GM23338 (cell line): ENCODE data around the gene TMEM14A. TPM values are rescaled to one million over a fixed set of nuclear protein-coding genes. Genes with fewer than 3 reads are reported as not detected.

Experiments used
- ATAC-seq: fragments of 200-7000 bp; cut with Tn5 transposase; 3 replicates; pipeline ENCODE4 v1.9.1; 2020
- DNase-seq: peaks from one replicate; pipeline ENCODE4 v3.0.0-alpha.2; 2015; ENCODE audit warnings: low spot score
- H2AFZ ChIP-seq: fragments of 200-600 bp; sonication (generic); 2 replicates; pipeline ENCODE4 v1.8.0; 2016; ENCODE audit warnings: antibody characterized with exemption, mild to moderate bottlenecking, moderate library complexity
- H3F3A ChIP-seq: fragments of 200-600 bp; sonication (generic); replicated peaks from 2 replicates; pipeline ENCODE4 v1.8.0; 2017; ENCODE audit warnings: antibody characterized with exemption, mixed run types, low read depth
- H3K27ac ChIP-seq: fragments of 200-600 bp; sonication (generic); 2 replicates; pipeline ENCODE4 v1.6.1; 2016; ENCODE audit warnings: low read depth
- H3K27me3 ChIP-seq: fragments of 200-600 bp; sonication (generic); 2 replicates; pipeline ENCODE4 v1.8.0; 2016; ENCODE audit warnings: mild to moderate bottlenecking, mixed run types, moderate library complexity; ENCODE audit not compliant: insufficient read depth
- H3K36me3 ChIP-seq: fragments of 200-600 bp; sonication (generic); 2 replicates; pipeline ENCODE4 v1.8.0; 2016; ENCODE audit warnings: mild to moderate bottlenecking; ENCODE audit not compliant: insufficient read depth
- H3K4me1 ChIP-seq: fragments of 200-600 bp; sonication (generic); 2 replicates; pipeline ENCODE4 v1.8.0; 2016; ENCODE audit warnings: mild to moderate bottlenecking, moderate library complexity; ENCODE audit not compliant: insufficient read depth
- H3K4me2 ChIP-seq: fragments of 200-600 bp; sonication (generic); 2 replicates; pipeline ENCODE4 v1.7.1; 2017; ENCODE audit warnings: mixed run types
- H3K4me3 ChIP-seq: fragments of 200-600 bp; sonication (generic); 2 replicates; pipeline ENCODE4 v1.6.1; 2016; ENCODE audit warnings: mixed run types
- H3K79me2 ChIP-seq: fragments of 200-600 bp; sonication (generic); replicated peaks from 2 replicates; pipeline ENCODE4 v1.8.0; 2017; ENCODE audit warnings: mild to moderate bottlenecking; ENCODE audit not compliant: insufficient read depth
- H3K9me2 ChIP-seq: fragments of 200-600 bp; sonication (generic); 2 replicates; pipeline ENCODE4 v1.8.0; 2017; ENCODE audit not compliant: insufficient read depth
- H4K20me1 ChIP-seq: fragments of 200-600 bp; sonication (generic); replicated peaks from 2 replicates; pipeline ENCODE4 v1.8.0; 2017; ENCODE audit warnings: mild to moderate bottlenecking; ENCODE audit not compliant: insufficient read depth
- H3K27ac Mint-ChIP-seq: 2 replicates; pipeline ENCODE4 v1.8.0; 2020; ENCODE audit warnings: inconsistent platforms, mild to moderate bottlenecking, moderate library complexity, mixed read lengths
- H3K27me3 Mint-ChIP-seq: 3 replicates; pipeline ENCODE4 v1.8.0; 2022; ENCODE audit warnings: low read depth, mild to moderate bottlenecking, moderate library complexity, mixed read lengths, inconsistent platforms; ENCODE audit not compliant: insufficient read depth, poor library complexity
- H3K36me3 Mint-ChIP-seq: 3 replicates; pipeline ENCODE4 v1.8.0; 2021; ENCODE audit warnings: low read depth, mild to moderate bottlenecking, inconsistent platforms, moderate library complexity, mixed read lengths
- H3K4me1 Mint-ChIP-seq: 3 replicates; pipeline ENCODE4 v1.8.0; 2020; ENCODE audit warnings: mild to moderate bottlenecking, inconsistent platforms, mixed read lengths
- H3K4me3 Mint-ChIP-seq: 3 replicates; pipeline ENCODE4 v1.8.0; 2021; ENCODE audit warnings: moderate library complexity, mild to moderate bottlenecking, inconsistent platforms, mixed read lengths
- H3K9me3 Mint-ChIP-seq: 3 replicates; pipeline ENCODE4 v1.8.0; 2020; ENCODE audit warnings: moderate library complexity, mild to moderate bottlenecking, inconsistent platforms, mixed read lengths
- CREB1 ChIP-seq: fragments of 250-450 bp; sonication (Bioruptor Pico); IDR thresholded peaks from 2 replicates; pipeline ENCODE4 v1.5.0; 2020; ENCODE audit warnings: low read depth, mild to moderate bottlenecking, moderate library complexity
- EZH2 ChIP-seq: fragments of 200-600 bp; sonication (generic); IDR thresholded peaks from one replicate; pipeline ENCODE4 v1.8.0; 2017; ENCODE audit warnings: antibody characterized with exemption, mild to moderate bottlenecking, low read depth; ENCODE audit not compliant: unreplicated experiment
- EZH2phosphoT487 ChIP-seq: fragments of 200-600 bp; sonication (generic); IDR thresholded peaks from one replicate; pipeline ENCODE4 v1.8.1; 2018; ENCODE audit warnings: antibody characterized with exemption; ENCODE audit not compliant: unreplicated experiment
- JUNB ChIP-seq: IDR thresholded peaks from one replicate; pipeline ENCODE4 v1.6.1; 2016; ENCODE audit warnings: antibody characterized with exemption; ENCODE audit not compliant: unreplicated experiment
- NANOG ChIP-seq: IDR thresholded peaks from 2 replicates; pipeline ENCODE4 v1.6.1; 2016; ENCODE audit warnings: antibody characterized with exemption, borderline replicate concordance
- POLR2AphosphoS5 ChIP-seq: IDR thresholded peaks from 2 replicates; pipeline ENCODE4 v1.6.1; 2016; ENCODE audit warnings: antibody characterized with exemption, low read depth
- STAT1 ChIP-seq: IDR thresholded peaks from one replicate; pipeline ENCODE4 v1.6.1; 2016; ENCODE audit warnings: antibody characterized with exemption; ENCODE audit not compliant: unreplicated experiment
- ZNF114 ChIP-seq: fragments of 250-450 bp; sonication (Bioruptor Pico); IDR thresholded peaks from 2 replicates; pipeline ENCODE4 v1.5.0; 2020; ENCODE audit warnings: mild to moderate bottlenecking, moderate library complexity
- ZNF331 ChIP-seq: fragments of 250-450 bp; sonication (Bioruptor Pico); IDR thresholded peaks from 2 replicates; pipeline ENCODE4 v1.5.0; 2020; ENCODE audit warnings: low read depth, mild to moderate bottlenecking, moderate library complexity
- polyA plus RNA-seq: library from polyadenylated mRNA; unstranded; fragments of >200 nt; fragmentation: Nextera tagmentation; extraction: Ambion mirVana; gene quantifications from 2 replicates; pipeline ENCODE4 v1.2.1, GENCODE V29; 2016
- total RNA-seq: library from RNA; depleted of rRNA; stranded (reverse); fragments of >200 nt; shearing (Covaris generic); gene quantifications from 2 replicates; pipeline ENCODE4 v1.2.3, GENCODE V29; 2014
- TF ChIP-seq, protein P1 (sequence below): fragments of 250-450 bp; sonication (Bioruptor Pico); IDR thresholded peaks from 2 replicates; pipeline ENCODE4 v1.5.0; 2020; ENCODE audit warnings: mild to moderate bottlenecking, moderate library complexity
- TF ChIP-seq, protein P2 (sequence below): IDR thresholded peaks from 2 replicates; pipeline ENCODE4 v1.6.1; 2016; ENCODE audit warnings: antibody characterized with exemption
- TF ChIP-seq, protein P3 (sequence below), 2 experiments: fragments of 200-600 bp in 1 of 2; sonication (generic) in 1 of 2; conservative IDR thresholded peaks; 2 replicates each; pipeline versions ENCODE4 v1.5.1 to v1.6.1; 2016 to 2017; ENCODE audit warnings: antibody characterized with exemption in 2 of 2, low read depth in 2 of 2, mild to moderate bottlenecking in 2 of 2, moderate library complexity in 1 of 2
- TF ChIP-seq, protein P4 (sequence below): IDR thresholded peaks from one replicate; pipeline ENCODE4 v1.6.1; 2018; ENCODE audit warnings: antibody characterized with exemption; ENCODE audit not compliant: unreplicated experiment

TMEM14A gene
- total and polyA plus RNA-seq, 2 experiments from 2014 or later = 13.9 to 36.0 TPM

DNA sequence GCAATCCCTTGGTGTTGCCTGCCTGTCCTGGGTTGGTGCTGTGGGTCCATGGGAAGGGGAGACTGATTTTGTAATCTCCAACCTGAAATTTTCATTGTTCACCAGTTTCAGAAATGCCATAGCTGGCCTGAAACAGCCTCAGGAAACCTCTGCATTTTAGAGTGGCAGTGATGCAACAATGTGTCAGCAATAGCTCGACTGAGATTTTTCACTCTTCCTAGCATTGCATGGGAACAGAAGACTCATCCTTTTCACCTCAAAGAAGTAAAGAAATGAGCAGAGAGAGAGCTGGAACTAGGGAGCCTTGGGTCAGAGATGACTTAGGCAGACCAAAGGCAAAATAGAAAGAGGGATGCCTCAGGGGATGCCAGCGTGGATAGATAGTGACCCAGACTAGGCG lies 23.7 kb upstream of the TMEM14A start (continued):
- TF ChIP-seq NANOG (no peak), JUNB (no peak), EZH2 (no peak)

DNA sequence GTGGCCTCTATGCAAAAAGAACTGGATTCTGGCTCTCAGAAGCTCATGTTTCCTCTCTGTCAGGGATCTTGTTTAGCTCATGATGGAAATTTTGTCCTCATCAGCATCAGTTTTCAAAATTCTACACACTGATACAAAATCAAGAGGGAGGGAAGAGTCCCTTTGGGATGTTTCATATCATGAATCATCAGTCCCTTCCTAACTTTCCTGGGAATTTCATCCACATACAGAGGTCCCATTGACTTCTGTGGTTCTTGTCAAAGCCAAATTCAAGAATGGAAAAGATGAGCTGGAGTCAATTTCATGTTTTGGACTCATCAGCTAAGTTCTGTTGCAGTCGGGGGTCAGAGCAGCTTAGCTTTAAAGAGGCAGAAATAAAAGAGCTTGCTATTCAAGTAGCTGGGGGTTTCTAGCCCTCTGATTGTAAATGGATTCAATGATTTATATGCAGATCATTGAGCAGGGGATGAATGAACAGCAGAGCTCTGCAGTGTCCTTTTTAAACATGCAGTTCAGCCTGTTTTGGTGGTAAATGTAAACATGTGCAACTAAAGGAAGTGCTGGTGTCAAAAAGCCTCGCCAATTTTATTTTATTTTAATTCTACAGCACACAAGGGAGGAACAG lies 21.3 kb upstream of the TMEM14A start:
- H3K9me3 Mint-ChIP-seq = peaks cover 12% of the 10 kb centered on the region

More for the DNA sequence above, 21.3 kb upstream of the TMEM14A start:
- no peaks in the 10 kb centered on the region for H4K20me1 ChIP-seq
- no peaks in the 10 kb centered on the region for H3K27me3 ChIP-seq
- H3K4me3 ChIP-seq = no peak overlapping the region
- no peak overlapping the region for H3K4me3 Mint-ChIP-seq
- no peaks in the 10 kb centered on the region for H3K27me3 Mint-ChIP-seq
- ATAC-seq (no peak), DNase-seq (no peak)
- peaks cover 21% of the 10 kb centered on the region for H3K4me1 ChIP-seq
- H3K27ac Mint-ChIP-seq = no peak overlapping the region
- no peaks in the 10 kb centered on the region; the same call in 1 of the 2 replicates for H3K9me2 ChIP-seq
- peaks cover 17% of the 10 kb centered on the region for H3K4me1 Mint-ChIP-seq
- no peak overlapping the region for H3K27ac ChIP-seq
- H2AFZ ChIP-seq = peak overlapping the region; percentile 67; the same call in 1 of the 2 replicates
- peaks cover 6% of the 10 kb centered on the region for H3K36me3 Mint-ChIP-seq
- no peaks in the 10 kb centered on the region for H3F3A ChIP-seq
- TF ChIP-seq EZH2 (no peak), EZH2phosphoT487 (no peak), POLR2AphosphoS5 (no peak), ZNF114 (CRISPR knock-in tag) (no peak), JUNB (no peak), STAT1 (no peak), CREB1 (CRISPR knock-in tag) (no peak), ZNF331 (CRISPR knock-in tag) (no peak)
- TF ChIP-seq, protein P1, sequence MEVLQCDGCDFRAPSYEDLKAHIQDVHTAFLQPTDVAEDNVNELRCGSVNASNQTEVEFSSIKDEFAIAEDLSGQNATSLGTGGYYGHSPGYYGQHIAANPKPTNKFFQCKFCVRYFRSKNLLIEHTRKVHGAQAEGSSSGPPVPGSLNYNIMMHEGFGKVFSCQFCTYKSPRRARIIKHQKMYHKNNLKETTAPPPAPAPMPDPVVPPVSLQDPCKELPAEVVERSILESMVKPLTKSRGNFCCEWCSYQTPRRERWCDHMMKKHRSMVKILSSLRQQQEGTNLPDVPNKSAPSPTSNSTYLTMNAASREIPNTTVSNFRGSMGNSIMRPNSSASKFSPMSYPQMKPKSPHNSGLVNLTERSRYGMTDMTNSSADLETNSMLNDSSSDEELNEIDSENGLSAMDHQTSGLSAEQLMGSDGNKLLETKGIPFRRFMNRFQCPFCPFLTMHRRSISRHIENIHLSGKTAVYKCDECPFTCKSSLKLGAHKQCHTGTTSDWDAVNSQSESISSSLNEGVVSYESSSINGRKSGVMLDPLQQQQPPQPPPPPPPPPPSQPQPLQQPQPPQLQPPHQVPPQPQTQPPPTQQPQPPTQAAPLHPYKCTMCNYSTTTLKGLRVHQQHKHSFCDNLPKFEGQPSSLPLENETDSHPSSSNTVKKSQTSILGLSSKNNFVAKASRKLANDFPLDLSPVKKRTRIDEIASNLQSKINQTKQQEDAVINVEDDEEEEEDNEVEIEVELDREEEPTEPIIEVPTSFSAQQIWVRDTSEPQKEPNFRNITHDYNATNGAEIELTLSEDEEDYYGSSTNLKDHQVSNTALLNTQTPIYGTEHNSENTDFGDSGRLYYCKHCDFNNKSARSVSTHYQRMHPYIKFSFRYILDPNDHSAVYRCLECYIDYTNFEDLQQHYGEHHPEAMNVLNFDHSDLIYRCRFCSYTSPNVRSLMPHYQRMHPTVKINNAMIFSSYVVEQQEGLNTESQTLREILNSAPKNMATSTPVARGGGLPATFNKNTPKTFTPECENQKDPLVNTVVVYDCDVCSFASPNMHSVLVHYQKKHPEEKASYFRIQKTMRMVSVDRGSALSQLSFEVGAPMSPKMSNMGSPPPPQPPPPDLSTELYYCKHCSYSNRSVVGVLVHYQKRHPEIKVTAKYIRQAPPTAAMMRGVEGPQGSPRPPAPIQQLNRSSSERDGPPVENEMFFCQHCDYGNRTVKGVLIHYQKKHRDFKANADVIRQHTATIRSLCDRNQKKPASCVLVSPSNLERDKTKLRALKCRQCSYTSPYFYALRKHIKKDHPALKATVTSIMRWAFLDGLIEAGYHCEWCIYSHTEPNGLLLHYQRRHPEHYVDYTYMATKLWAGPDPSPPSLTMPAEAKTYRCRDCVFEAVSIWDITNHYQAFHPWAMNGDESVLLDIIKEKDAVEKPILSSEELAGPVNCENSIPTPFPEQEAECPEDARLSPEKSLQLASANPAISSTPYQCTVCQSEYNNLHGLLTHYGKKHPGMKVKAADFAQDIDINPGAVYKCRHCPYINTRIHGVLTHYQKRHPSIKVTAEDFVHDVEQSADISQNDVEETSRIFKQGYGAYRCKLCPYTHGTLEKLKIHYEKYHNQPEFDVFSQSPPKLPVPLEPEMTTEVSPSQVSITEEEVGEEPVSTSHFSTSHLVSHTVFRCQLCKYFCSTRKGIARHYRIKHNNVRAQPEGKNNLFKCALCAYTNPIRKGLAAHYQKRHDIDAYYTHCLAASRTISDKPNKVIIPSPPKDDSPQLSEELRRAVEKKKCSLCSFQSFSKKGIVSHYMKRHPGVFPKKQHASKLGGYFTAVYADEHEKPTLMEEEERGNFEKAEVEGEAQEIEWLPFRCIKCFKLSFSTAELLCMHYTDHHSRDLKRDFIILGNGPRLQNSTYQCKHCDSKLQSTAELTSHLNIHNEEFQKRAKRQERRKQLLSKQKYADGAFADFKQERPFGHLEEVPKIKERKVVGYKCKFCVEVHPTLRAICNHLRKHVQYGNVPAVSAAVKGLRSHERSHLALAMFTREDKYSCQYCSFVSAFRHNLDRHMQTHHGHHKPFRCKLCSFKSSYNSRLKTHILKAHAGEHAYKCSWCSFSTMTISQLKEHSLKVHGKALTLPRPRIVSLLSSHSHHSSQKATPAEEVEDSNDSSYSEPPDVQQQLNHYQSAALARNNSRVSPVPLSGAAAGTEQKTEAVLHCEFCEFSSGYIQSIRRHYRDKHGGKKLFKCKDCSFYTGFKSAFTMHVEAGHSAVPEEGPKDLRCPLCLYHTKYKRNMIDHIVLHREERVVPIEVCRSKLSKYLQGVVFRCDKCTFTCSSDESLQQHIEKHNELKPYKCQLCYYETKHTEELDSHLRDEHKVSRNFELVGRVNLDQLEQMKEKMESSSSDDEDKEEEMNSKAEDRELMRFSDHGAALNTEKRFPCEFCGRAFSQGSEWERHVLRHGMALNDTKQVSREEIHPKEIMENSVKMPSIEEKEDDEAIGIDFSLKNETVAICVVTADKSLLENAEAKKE (CRISPR knock-in tag) = no peak
- TF ChIP-seq, protein P2, sequence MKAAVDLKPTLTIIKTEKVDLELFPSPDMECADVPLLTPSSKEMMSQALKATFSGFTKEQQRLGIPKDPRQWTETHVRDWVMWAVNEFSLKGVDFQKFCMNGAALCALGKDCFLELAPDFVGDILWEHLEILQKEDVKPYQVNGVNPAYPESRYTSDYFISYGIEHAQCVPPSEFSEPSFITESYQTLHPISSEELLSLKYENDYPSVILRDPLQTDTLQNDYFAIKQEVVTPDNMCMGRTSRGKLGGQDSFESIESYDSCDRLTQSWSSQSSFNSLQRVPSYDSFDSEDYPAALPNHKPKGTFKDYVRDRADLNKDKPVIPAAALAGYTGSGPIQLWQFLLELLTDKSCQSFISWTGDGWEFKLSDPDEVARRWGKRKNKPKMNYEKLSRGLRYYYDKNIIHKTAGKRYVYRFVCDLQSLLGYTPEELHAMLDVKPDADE = no peak
- TF ChIP-seq, protein P3, sequence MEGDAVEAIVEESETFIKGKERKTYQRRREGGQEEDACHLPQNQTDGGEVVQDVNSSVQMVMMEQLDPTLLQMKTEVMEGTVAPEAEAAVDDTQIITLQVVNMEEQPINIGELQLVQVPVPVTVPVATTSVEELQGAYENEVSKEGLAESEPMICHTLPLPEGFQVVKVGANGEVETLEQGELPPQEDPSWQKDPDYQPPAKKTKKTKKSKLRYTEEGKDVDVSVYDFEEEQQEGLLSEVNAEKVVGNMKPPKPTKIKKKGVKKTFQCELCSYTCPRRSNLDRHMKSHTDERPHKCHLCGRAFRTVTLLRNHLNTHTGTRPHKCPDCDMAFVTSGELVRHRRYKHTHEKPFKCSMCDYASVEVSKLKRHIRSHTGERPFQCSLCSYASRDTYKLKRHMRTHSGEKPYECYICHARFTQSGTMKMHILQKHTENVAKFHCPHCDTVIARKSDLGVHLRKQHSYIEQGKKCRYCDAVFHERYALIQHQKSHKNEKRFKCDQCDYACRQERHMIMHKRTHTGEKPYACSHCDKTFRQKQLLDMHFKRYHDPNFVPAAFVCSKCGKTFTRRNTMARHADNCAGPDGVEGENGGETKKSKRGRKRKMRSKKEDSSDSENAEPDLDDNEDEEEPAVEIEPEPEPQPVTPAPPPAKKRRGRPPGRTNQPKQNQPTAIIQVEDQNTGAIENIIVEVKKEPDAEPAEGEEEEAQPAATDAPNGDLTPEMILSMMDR (conservative IDR thresholded peaks at IDR 0.05; ENCODE audit: low read depth in 2 of 2) = no peak
- TF ChIP-seq, protein P4, sequence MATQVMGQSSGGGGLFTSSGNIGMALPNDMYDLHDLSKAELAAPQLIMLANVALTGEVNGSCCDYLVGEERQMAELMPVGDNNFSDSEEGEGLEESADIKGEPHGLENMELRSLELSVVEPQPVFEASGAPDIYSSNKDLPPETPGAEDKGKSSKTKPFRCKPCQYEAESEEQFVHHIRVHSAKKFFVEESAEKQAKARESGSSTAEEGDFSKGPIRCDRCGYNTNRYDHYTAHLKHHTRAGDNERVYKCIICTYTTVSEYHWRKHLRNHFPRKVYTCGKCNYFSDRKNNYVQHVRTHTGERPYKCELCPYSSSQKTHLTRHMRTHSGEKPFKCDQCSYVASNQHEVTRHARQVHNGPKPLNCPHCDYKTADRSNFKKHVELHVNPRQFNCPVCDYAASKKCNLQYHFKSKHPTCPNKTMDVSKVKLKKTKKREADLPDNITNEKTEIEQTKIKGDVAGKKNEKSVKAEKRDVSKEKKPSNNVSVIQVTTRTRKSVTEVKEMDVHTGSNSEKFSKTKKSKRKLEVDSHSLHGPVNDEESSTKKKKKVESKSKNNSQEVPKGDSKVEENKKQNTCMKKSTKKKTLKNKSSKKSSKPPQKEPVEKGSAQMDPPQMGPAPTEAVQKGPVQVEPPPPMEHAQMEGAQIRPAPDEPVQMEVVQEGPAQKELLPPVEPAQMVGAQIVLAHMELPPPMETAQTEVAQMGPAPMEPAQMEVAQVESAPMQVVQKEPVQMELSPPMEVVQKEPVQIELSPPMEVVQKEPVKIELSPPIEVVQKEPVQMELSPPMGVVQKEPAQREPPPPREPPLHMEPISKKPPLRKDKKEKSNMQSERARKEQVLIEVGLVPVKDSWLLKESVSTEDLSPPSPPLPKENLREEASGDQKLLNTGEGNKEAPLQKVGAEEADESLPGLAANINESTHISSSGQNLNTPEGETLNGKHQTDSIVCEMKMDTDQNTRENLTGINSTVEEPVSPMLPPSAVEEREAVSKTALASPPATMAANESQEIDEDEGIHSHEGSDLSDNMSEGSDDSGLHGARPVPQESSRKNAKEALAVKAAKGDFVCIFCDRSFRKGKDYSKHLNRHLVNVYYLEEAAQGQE = no peak
- no peaks in the 10 kb centered on the region for H3K79me2 ChIP-seq
- no peaks in the 10 kb centered on the region; the same call in 1 of the 2 replicates for H3K36me3 ChIP-seq
- H3K4me2 ChIP-seq = peak overlapping the region; percentile 34; the same call in 1 of the 2 replicates
